NOMO-1 (cell line): ENCODE data around the gene TRIM6.
A peak's percentile ranks its signal among the peaks of the same experiment; 100 is the strongest.
"Not testable (repeated sequence)": the region's sequence is repeated elsewhere in the genome, so short reads cannot be mapped to it uniquely, and the experiment has no call there.

Experiments
- DNase-seq, 2 experiments: peaks; one replicate each; lab custom pipeline; 2025; ENCODE audit not compliant: unreplicated experiment in 2 of 2; lab: John Stamatoyannopoulos, UW

TRIM6 gene

DNA sequence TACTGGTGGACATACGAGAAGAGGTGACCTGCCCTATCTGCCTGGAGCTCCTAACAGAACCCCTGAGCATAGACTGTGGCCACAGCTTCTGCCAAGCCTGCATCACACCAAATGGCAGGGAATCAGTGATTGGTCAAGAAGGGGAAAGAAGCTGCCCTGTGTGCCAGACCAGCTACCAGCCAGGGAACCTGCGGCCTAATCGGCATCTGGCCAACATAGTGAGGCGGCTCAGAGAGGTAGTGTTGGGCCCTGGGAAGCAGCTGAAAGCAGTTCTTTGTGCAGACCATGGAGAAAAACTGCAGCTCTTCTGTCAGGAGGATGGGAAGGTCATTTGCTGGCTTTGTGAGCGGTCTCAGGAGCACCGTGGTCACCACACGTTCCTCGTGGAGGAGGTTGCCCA is 6.9 kb downstream of the TRIM6 start:
- no peak for DNase-seq

DNA sequence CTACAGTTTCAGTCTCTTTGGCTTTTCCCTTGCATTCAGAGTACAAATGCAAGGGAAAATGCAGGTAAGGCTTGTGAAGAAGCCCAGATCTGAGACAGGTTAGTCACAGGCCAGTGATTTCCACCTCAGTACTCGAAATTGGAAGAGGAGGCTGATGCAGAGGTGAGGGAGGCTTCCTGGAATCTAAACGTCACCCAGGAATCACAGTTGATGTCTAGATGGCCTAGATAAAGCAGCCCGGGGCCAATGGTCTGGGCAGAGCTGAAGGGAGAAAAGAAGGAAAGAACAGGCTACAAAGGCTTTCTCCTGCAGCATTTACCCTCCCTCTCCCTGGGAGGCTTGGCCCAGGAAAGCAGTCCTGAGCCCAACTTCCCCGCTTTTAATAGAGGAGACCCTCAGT is 8.5 kb downstream of the TRIM6 start:
- DNase-seq: no peak

- DNase-seq: no peak
These were observed 9.4 kb downstream of the TRIM6 start for GRCh38 chr11:5605849-5606248.

DNA sequence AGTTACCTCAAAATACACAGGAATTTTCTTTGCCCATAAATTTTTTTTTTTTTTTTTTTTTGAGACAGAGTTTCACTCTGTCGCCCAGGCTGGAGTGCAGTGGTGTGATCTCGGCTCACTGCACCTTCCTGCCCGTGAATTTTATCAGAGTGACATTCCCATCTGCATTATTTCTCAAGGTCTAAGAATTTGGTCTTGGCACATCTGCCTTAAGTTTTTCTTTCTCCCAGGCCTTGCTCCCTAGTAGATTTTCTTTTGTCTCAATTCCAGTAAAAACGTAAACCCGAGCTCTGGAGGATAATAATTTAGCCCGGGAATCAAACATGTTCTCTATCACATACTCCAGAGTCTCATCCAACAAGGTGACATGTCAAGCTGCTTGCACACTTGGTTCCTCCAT is 12.4 kb downstream of the TRIM6 start:
- no peak for DNase-seq

GRCh38 chr11:5610446-5610845 is 14.0 kb downstream of the TRIM6 start:
- no peak for DNase-seq

- DNase-seq: no peak
These were observed 15.2 kb downstream of the TRIM6 start for GRCh38 chr11:5611627-5612026.

DNA sequence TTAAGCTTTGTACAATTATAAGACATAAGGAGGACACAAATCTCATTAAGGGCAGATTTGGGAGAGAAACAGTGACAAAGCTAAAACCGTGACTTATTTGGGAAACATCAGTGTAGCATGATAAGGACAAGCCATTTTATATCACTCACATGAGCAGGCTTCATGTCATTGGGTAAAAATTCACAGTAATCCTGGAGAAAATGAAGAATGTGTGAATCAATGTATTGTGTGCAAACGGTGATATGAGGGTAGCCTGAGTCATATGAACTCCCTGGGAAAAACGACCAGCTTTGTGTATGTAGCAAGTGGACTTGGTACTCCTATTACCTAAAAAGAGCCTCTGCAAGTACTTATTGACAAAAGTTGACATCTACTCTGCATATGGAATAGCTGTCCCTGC is 22.4 kb downstream of the TRIM6 start:
- no peak for DNase-seq

DNA sequence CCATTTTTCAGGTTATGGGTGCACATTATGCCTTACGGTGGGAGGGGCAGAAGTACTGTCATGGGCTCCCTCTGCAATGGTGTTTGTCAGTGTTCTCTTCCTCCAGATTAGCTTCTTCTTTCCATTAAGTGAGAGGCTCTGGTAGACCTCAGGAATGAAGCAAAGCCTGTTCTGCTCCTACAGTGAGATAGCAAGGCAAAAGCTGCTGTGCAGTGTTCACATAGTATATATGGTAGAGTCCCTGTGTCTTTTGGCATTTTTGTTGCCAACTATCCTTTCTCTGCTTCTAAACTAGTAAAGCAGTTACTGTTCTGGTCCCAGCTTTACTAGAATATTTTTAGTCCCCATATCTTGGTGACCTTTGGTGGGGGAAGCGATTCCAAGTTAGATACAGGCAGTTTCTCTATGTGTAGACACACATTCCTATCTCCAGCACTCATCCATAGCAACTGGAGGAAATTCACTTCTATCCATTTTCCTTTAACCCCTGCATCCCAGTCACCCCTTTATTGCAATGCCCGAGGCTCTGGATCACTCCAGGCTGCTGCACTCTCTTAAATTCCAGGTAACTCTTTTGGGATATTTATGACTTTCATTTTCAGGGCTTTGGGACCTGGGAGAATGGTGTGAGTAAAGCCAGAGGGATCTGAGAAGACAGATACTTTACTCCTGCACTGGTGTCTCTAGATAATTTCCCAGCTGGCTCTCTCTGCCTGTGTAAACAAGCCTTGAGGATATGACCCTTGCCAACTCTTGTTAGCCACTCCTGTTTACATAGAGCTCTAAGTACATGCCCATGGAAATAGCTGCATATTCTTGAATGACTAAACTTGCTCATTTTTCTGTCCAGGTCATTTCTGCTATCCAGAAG is 24.4 kb downstream of the TRIM6 start:
- DNase-seq: no peak

DNA sequence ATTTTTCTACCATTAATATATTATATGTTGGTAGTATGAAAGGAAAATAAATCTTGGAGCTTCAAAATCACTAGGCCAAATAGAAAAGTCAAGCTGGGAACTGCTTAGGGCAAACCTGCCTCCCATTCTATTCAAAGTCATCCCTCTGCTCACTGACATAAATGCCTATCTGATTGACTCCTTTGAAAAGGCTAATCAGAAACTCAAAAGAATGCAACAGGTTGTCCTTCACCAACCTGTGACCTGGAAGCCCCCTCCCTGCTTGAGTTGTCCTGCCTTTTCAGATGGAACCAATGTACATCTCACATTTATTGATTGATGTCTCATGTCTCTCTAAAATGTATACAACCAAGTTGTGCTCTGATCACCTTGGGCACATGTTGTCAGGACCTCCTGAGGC is 25.1 kb downstream of the TRIM6 start:
- no peak for DNase-seq

GRCh38 chr11:5622802-5623201 is 26.4 kb downstream of the TRIM6 start:
- no peak for DNase-seq

DNA sequence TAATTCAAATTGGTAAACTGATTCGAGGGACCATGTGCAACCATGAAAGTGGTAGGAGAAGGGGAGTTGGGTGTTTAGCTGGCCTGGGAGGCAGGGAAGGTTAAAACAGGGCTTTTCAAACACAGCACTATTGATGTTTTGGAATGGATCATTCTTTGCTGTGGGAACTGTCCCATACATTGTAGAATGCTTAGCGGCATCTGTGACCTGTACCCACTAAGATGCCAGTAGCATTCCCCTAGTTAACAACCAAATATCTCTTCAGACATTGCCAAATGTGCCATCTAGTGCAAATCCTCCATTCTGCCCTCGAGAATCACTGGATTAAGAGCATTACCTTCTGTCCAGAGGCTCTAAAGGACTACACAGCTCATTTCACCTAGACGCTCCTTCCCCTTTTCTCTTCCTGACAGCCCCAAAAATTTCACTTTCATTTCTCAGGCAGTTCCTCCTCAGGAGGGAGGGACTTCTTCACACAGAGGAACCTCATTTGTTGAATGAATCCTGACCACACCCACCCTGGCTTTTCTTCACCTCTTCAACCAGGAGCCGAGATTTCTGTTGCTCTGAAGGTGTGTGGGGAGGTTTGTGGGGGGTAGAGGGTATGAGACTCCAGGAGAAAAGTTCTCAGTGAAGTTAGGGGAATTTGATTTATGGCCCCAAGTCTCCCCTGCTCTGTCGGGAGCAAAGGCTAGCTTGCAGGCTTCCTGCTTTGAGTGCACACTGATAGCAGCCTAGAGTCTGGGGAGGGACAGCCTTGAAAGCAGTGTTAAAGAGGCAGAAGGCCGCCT is 28.2 kb downstream of the TRIM6 start, which contains the start of gene TRIM34:
TSS of gene TRIM34 (plus strand) at position 513 of the 791 bp plus-strand sequence. CDS start 7,331 bp downstream, outside the sequence.
- DNase-seq: peak; percentile 89 to 95

DNA sequence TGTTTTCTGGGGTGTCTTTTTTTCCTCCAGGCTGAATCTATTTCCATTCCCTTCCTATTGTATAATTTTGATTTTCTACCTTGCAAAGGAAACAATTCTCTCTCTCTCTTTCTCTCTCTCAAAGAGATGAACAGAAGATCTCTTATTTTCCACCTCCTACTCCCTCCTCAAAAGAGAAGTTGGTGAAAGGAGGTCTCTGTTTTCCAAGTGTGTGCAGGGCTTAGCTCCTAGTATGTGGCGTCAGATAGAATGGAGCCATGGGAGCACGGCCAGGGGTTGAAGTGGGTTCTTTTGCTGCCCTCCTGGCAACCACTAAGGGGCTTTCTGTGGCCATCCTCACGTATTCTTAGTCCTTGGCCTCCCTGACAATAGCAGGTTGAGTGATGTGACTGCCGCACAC is 28.8 kb downstream of the TRIM6 start:
- DNase-seq: no peak

DNA sequence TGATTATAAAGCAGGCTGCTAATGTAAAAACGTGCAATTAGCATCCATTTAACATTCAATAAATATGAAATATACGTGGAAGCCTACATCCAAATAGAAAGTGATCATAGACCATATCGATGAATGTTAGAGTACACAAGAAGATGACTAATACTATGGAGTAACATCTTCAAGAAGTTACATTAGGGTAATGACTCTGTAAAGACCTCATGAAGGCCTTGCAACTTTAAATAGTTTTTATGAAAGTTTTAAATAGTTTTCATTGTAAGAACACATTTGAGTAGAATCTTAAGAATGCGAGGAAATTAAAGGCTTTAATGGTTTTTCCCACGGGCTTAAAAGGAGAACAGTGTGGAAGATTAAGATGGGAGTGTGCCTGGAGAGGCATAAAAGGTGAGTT is 29.8 kb downstream of the TRIM6 start:
- DNase-seq: peak in 1 of 2 experiments; percentile 37

GRCh38 chr11:5631417-5631816 is 35.0 kb downstream of the TRIM6 start:
- DNase-seq: no peak

DNA sequence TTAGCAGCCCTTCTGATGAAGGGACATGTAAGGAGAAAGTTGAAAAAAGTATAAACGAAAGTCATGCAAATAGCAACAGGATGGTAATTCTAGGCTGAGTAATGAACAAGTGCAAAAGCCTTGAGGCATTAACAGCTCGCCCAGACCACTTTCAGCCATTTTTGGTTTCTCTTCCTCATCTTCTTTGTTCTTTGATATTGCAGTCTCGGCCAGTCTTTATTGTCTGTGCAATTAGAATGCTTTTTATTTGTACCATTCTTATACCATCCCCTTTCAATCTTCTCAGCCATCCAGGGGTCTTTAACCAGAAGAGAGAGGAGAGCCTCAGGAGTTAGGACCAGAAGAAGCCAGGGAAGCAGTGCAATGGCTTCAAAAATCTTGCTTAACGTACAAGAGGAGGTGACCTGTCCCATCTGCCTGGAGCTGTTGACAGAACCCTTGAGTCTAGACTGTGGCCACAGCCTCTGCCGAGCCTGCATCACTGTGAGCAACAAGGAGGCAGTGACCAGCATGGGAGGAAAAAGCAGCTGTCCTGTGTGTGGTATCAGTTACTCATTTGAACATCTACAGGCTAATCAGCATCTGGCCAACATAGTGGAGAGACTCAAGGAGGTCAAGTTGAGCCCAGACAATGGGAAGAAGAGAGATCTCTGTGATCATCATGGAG is 35.7 kb downstream of the TRIM6 start:
- DNase-seq: peak; percentile 45 to 67

- no peak for DNase-seq
These were observed 43.5 kb downstream of the TRIM6 start for GRCh38 chr11:5639953-5640352.

DNA sequence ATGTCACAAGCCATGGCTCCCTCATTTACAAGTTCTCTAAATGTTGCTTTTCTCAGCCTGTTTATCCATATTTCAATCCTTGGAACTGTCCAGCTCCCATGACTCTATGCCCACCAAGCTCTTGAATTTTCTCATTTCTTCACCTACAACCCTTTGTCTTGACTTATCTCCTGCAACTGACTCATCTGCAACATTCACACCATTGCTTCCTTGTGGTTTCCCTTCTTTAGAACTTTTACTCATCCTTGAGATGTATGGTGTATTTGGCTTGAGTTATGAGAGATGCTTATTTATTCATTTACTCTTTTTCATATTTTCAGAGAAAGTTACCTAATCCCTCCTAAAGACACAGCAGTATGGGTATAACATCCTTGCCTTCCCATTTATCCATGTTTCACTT is 47.1 kb downstream of the TRIM6 start:
- DNase-seq: no peak

GRCh38 chr11:5646139-5646538 is 49.7 kb downstream of the TRIM6 start:
- DNase-seq: no peak

GRCh38 chr11:5655474-5655873 is 59.0 kb downstream of the TRIM6 start:
- DNase-seq: no peak

GRCh38 chr11:5656956-5657355 is 60.5 kb downstream of the TRIM6 start:
- not testable (repeated sequence) for DNase-seq

DNA sequence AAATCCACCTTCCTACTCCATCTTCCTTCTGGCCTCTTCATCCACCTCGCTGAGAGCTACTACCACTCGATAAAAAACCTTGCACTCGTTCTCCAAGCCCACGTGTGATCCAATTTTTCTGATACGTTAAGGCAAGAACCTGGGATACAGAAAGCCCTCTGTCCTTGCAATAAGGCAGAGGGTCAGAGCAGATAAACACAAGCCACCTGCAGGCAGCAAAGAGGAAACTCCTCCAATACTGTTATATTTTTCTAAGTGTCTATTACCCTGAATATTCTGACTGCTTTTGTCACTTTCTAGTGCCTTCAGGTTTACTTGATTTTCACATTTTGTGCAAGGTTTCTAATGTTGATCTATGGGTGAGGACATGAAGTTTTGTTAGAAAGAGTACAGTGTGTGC is 61.9 kb downstream of the TRIM6 start:
- DNase-seq: no peak
